Lower lobe of right lung (tissue), 2 donors: ENCODE results near the gene CFAP97. TPM values are rescaled to one million over a fixed set of nuclear protein-coding genes. Genes with fewer than 3 reads are reported as not detected.
A peak's percentile ranks its signal among the peaks of the same experiment; 100 is the strongest.

ENCODE experiments used
- ATAC-seq, 2 donors: fragments of 200-7000 bp; cut with Tn5 transposase; one replicate each; pipeline ENCODE4 v1.9.1; 2020 to 2022; ENCODE audit warnings: mild to moderate bottlenecking in 2 of 2, moderate library complexity in 2 of 2
- DNase-seq: peaks from one replicate; pipeline ENCODE4 v3.0.0-alpha.2; 2020
- H3K27ac ChIP-seq: fragments of 200-600 bp; one replicate; pipeline ENCODE4 v1.8.0; 2022
- H3K27me3 ChIP-seq: fragments of 200-600 bp; one replicate; pipeline ENCODE4 v1.8.0; 2022; ENCODE audit warnings: low read depth
- H3K36me3 ChIP-seq: fragments of 200-600 bp; one replicate; pipeline ENCODE4 v1.8.0; 2022; ENCODE audit warnings: mild to moderate bottlenecking
- H3K4me1 ChIP-seq: fragments of 200-600 bp; one replicate; pipeline ENCODE4 v1.8.0; 2022
- H3K4me3 ChIP-seq: fragments of 200-600 bp; one replicate; pipeline ENCODE4 v1.8.0; 2022; ENCODE audit warnings: mild to moderate bottlenecking
- H3K9me3 ChIP-seq: fragments of 200-600 bp; one replicate; pipeline ENCODE4 v1.8.0; 2022
- intact Hi-C: fragments of 100-400 bp; cut with DNase I; formaldehyde crosslinking; loops from one replicate; pipeline ENCODE4 v1.11.0; 2022
- total RNA-seq: library from RNA; stranded (reverse); fragmentation: NEBNext Ultra II Directional; extraction: Animal tissue kit (Norgen Biotek cat#: 25700); gene quantifications from one replicate; pipeline ENCODE4 v1.2.1, GENCODE V29; 2021
- TF ChIP-seq, protein P1 (sequence below): fragments of 200-600 bp; IDR thresholded peaks from one replicate; pipeline ENCODE4 v1.8.0; 2022; ENCODE audit warnings: antibody characterized with exemption, mild to moderate bottlenecking
- donor health status: DM: no; HTN: yes; CAD: no; lungs with severe emphysema.

The CFAP97 gene
- total RNA-seq, 1 donor from 2014 or later, result 29.4 TPM

- peak in 1 of 2 donors; percentile 19 for ATAC-seq
- DNase-seq, result no peak
- H3K27me3 ChIP-seq, result no peaks in the 10 kb centered on the region
- peaks cover 5% of the 10 kb centered on the region for H3K4me1 ChIP-seq
- no peaks in the 10 kb centered on the region for H3K9me3 ChIP-seq
- TF ChIP-seq, protein P1, sequence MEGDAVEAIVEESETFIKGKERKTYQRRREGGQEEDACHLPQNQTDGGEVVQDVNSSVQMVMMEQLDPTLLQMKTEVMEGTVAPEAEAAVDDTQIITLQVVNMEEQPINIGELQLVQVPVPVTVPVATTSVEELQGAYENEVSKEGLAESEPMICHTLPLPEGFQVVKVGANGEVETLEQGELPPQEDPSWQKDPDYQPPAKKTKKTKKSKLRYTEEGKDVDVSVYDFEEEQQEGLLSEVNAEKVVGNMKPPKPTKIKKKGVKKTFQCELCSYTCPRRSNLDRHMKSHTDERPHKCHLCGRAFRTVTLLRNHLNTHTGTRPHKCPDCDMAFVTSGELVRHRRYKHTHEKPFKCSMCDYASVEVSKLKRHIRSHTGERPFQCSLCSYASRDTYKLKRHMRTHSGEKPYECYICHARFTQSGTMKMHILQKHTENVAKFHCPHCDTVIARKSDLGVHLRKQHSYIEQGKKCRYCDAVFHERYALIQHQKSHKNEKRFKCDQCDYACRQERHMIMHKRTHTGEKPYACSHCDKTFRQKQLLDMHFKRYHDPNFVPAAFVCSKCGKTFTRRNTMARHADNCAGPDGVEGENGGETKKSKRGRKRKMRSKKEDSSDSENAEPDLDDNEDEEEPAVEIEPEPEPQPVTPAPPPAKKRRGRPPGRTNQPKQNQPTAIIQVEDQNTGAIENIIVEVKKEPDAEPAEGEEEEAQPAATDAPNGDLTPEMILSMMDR, result no peak
- H3K4me3 ChIP-seq, result no peak overlapping the region
- H3K36me3 ChIP-seq, result no peaks in the 10 kb centered on the region
- intact Hi-C loops, result no loop called here
- no peak overlapping the region for H3K27ac ChIP-seq
These were observed 24.0 kb upstream of the CFAP97 start for GRCh38 chr4:185227713-185228278.

GRCh38 chr4:185227131-185227551 lies 23.3 kb upstream of the CFAP97 start:
- ATAC-seq (no peak), DNase-seq (no peak)
- no peaks in the 10 kb centered on the region for H3K36me3 ChIP-seq
- TF ChIP-seq, protein P1, result no peak
- H3K4me1 ChIP-seq, result peaks cover 5% of the 10 kb centered on the region
- no peaks in the 10 kb centered on the region for H3K9me3 ChIP-seq
- intact Hi-C loops, result no loop called here
- no peak overlapping the region for H3K27ac ChIP-seq
- H3K27me3 ChIP-seq, result no peaks in the 10 kb centered on the region
- H3K4me3 ChIP-seq, result no peak overlapping the region

DNA sequence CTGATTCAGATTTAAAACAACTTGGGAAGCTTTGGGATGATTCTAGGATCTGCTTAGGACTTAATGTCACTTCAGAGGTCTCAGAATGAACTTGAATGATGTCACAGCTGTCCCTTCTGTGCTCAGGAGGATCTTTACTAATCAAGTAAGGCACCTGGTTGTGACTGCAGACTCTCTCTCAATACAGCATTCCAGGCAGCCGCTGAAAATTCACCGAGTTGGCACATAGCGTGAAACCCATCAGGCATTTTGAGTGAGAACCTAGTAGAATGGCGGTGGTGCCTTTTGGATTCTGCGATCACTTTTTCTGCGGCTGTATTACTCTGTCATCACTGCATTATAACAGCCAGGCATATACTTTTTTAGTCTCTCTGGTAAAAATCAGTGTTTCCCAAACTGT lies 22.1 kb upstream of the CFAP97 start:
- intact Hi-C loops, result no loop called here
- Histone ChIP-seq H3K27me3 (no peaks in the 10 kb centered on the region), H3K4me1 (peaks cover 5% of the 10 kb centered on the region), H3K27ac (no peak overlapping the region), H3K36me3 (no peaks in the 10 kb centered on the region), H3K4me3 (no peak overlapping the region), H3K9me3 (no peaks in the 10 kb centered on the region)
- no peak for DNase-seq
- ATAC-seq, result no peak
- TF ChIP-seq, protein P1, result no peak

GRCh38 chr4:185224597-185224996 lies 20.8 kb upstream of the CFAP97 start:
- intact Hi-C loops, result no loop called here
- no peak overlapping the region for H3K4me3 ChIP-seq
- no peak for ATAC-seq
- no peaks in the 10 kb centered on the region for H3K36me3 ChIP-seq
- no peaks in the 10 kb centered on the region for H3K9me3 ChIP-seq
- H3K27ac ChIP-seq, result no peak overlapping the region
- TF ChIP-seq, protein P1, result no peak
- peaks cover 5% of the 10 kb centered on the region for H3K4me1 ChIP-seq
- no peak for DNase-seq
- H3K27me3 ChIP-seq, result no peaks in the 10 kb centered on the region

GRCh38 chr4:185222598-185222997 lies 18.8 kb upstream of the CFAP97 start:
- no peaks in the 10 kb centered on the region for H3K36me3 ChIP-seq
- TF ChIP-seq, protein P1, result no peak
- no peak for ATAC-seq
- no peak for DNase-seq
- peaks cover 7% of the 10 kb centered on the region for H3K4me1 ChIP-seq
- no peaks in the 10 kb centered on the region for H3K27me3 ChIP-seq
- intact Hi-C loops, result no loop called here
- no peaks in the 10 kb centered on the region for H3K9me3 ChIP-seq
- no peak overlapping the region for H3K27ac ChIP-seq
- H3K4me3 ChIP-seq, result no peak overlapping the region
